PC-3 (cell line): Measurements from ENCODE around the gene PTPRA.

Source experiments
- CTCF ChIP-seq: fragments of 300-600 bp; sonication (generic); conservative IDR thresholded peaks from 2 replicates; pipeline ENCODE4 v1.5.1; 2017; ENCODE audit warnings: antibody characterized with exemption, low read depth, mild to moderate bottlenecking, low read length
- EZH2 ChIP-seq: fragments of 300-600 bp; sonication (generic); IDR thresholded peaks from one replicate; pipeline ENCODE4 v1.6.1; 2017; ENCODE audit warnings: antibody characterized with exemption, mild to moderate bottlenecking, low read length; ENCODE audit not compliant: unreplicated experiment

GRCh38 chr20:2972126-2972525, 98.8 kb downstream of the PTPRA start:
- TF ChIP-seq CTCF (no peak), EZH2 (no peak)
